Astrocyte of the hippocampus (primary cell): Measurements from ENCODE around the gene CTIF.

Experiments used
- DNase-seq: peaks from one replicate; pipeline ENCODE4 v3.0.0; 2011; ENCODE audit warnings: low read depth, low spot score

The CTIF gene

GRCh38 chr18:48551100-48551499 is 12.3 kb downstream of the CTIF start:
- DNase-seq = no peak

- no peak for DNase-seq
Measured at GRCh38 chr18:48552130-48552529, 13.3 kb downstream of the CTIF start.

GRCh38 chr18:48553236-48553635 is 14.4 kb downstream of the CTIF start:
- DNase-seq = no peak

GRCh38 chr18:48554610-48555400 is 16.0 kb downstream of the CTIF start:
- DNase-seq = no peak

- DNase-seq = no peak
Measured at GRCh38 chr18:48555465-48555995, 16.7 kb downstream of the CTIF start.

GRCh38 chr18:48557640-48558174 is 18.9 kb downstream of the CTIF start:
- no peak for DNase-seq

GRCh38 chr18:48558248-48558647 is 19.4 kb downstream of the CTIF start:
- DNase-seq = no peak

GRCh38 chr18:48560491-48560890 is 21.7 kb downstream of the CTIF start:
- no peak for DNase-seq

GRCh38 chr18:48562075-48562474 is 23.2 kb downstream of the CTIF start:
- no peak for DNase-seq

- DNase-seq = peak; percentile 62
Measured at GRCh38 chr18:48563027-48563426, 24.2 kb downstream of the CTIF start.

GRCh38 chr18:48564139-48564538 is 25.3 kb downstream of the CTIF start:
- DNase-seq = no peak

- no peak for DNase-seq
Measured at GRCh38 chr18:48565105-48565504, 26.3 kb downstream of the CTIF start.

GRCh38 chr18:48566589-48566988 is 27.8 kb downstream of the CTIF start:
- DNase-seq = no peak

GRCh38 chr18:48567388-48567787 is 28.6 kb downstream of the CTIF start:
- DNase-seq = no peak

- DNase-seq = no peak
Measured at GRCh38 chr18:48569139-48569914, 30.5 kb downstream of the CTIF start.

- no peak for DNase-seq
Measured at GRCh38 chr18:48569915-48570264, 31.1 kb downstream of the CTIF start.

GRCh38 chr18:48570313-48570712 is 31.5 kb downstream of the CTIF start:
- DNase-seq = no peak

GRCh38 chr18:48571639-48572384 is 33.0 kb downstream of the CTIF start:
- no peak for DNase-seq

GRCh38 chr18:48572402-48573126 is 33.7 kb downstream of the CTIF start:
- no peak for DNase-seq

GRCh38 chr18:48573632-48574283 is 34.9 kb downstream of the CTIF start:
- no peak for DNase-seq
